SK-N-MC (cell line): Measurements from ENCODE around the gene VPS37B.

Experiments
- DNase-seq: peaks from one replicate; pipeline ENCODE4 v3.0.0-alpha.2; 2011; ENCODE audit warnings: low read depth, low spot score
- H3K27ac ChIP-seq: fragments of 200-600 bp; sonication (generic); 2 replicates; pipeline ENCODE4 v1.5.1; 2016; ENCODE audit warnings: mixed run types
- H3K36me3 ChIP-seq: fragments of 200-600 bp; sonication (generic); 2 replicates; pipeline ENCODE4 v1.6.1; 2017; ENCODE audit warnings: antibody characterized with exemption, low read length, mixed read lengths; ENCODE audit not compliant: insufficient read depth
- H3K4me3 ChIP-seq: fragments of 200-600 bp; sonication (generic); 2 replicates; pipeline ENCODE4 v1.5.1; 2016
- H3K9ac ChIP-seq: fragments of 200-600 bp; sonication (generic); 2 replicates; pipeline ENCODE4 v1.8.0; 2017; ENCODE audit warnings: mixed run types, mixed read lengths; ENCODE audit not compliant: insufficient read length
- H3K9me3 ChIP-seq: fragments of 200-600 bp; sonication (generic); 2 replicates; pipeline ENCODE4 v1.6.1; 2017; ENCODE audit warnings: low read depth, mild to moderate bottlenecking, antibody characterized with exemption, low read length, moderate library complexity, mixed read lengths
- EZH2 ChIP-seq: fragments of 200-600 bp; sonication (generic); IDR thresholded peaks from one replicate; pipeline ENCODE4 v1.6.1; 2017; ENCODE audit warnings: antibody characterized with exemption
- FOXP2 ChIP-seq: optimal IDR thresholded peaks from 2 replicates; pipeline ENCODE3; 2011; ENCODE audit warnings: mild to moderate bottlenecking, moderate library complexity; ENCODE audit not compliant: insufficient read depth; ENCODE audit errors: extremely low read length, control extremely low read depth
- POLR2AphosphoS5 ChIP-seq: IDR thresholded peaks from 2 replicates; pipeline ENCODE4 v1.6.1; 2012; ENCODE audit warnings: mild to moderate bottlenecking, low read depth, low read length, borderline replicate concordance

The VPS37B gene

DNA sequence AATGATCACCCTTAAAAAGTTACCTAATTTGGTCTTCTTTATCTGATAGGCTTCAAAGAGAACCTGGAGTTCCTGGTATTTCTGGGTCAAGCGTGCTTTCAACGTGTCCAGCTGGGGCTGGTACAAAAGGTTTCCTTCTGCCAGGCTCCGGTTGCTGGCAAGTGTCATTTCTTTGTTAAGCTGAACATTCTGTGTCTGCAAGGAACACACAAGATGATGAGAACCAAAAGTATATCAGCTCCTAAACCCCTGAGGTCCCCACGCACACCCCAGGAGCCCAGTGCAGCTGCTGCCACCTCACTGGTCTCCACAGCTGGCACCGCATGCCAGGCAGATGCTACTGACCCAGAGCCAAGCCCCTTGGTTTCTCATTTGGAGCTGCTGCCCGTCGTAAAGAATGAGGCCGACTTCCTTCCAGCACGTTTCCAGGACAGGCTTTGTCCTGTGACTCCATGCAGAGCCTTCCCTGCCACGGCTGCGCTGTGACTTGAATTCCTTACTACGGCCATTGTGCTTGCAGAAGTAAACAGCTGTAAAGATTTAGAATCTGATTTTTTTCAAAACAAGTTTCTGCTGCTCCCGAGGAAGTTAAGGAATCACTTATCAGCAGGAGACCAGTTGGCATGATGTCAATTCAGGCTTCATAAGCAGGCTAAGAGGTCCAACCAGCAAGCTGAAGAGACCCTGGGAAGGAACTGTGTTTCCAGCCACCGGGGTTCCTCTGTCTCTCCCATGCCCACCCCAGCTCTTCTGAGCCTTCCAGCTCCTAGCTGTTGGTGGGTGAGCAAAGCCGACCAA lies 24.9 kb downstream of the VPS37B start:
- Histone ChIP-seq H3K36me3 (peaks cover 42% of the 10 kb centered on the region), H3K9ac (peak overlapping the region; percentile 85), H3K9me3 (no peaks in the 10 kb centered on the region), H3K4me3 (peak overlapping the region; percentile 85), H3K27ac (peak overlapping the region; percentile 96)
- DNase-seq, result peak; percentile 70
- TF ChIP-seq FOXP2, result no peak
- TF ChIP-seq POLR2AphosphoS5, result no peak
- TF ChIP-seq EZH2, result no peak

DNA sequence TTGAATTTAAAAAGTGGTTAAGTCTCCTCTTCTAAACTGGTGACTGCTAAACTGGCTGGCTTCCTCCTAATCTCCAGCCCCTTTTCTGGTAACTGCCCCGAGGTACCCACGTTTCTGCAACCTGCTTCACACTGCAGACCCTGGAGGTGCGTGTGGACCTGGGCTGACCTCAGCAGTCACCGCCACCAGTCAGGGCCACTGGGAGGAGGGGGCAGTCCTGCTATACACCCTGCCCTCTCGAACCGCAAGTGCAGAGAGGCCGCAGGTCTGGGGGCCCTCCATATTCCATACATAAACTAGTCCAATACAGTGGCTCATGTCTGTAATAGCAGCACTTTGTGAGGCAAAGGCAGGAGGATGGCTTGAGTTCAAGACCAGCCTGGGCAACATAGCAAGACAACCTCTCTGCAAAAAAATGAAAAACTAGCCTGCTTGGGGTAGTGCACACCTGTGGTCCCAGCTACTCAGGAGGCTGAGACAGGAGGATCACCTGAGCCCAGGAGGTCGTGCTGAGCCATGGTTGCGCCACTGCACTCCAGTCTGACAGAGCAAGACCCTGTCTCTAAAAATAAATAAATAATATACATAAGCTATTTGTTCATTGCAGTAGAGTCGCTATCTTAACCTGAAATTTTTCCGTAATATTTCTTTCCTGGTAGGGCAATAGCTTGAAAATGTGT lies 25.6 kb downstream of the VPS37B start:
- DNase-seq, result no peak
- Histone ChIP-seq H3K9me3 (no peaks in the 10 kb centered on the region), H3K27ac (peak overlapping the region; percentile 96), H3K9ac (no peak overlapping the region), H3K4me3 (peak overlapping the region; percentile 85), H3K36me3 (peaks cover 42% of the 10 kb centered on the region)
- TF ChIP-seq FOXP2 (no peak), EZH2 (no peak), POLR2AphosphoS5 (no peak)

DNA sequence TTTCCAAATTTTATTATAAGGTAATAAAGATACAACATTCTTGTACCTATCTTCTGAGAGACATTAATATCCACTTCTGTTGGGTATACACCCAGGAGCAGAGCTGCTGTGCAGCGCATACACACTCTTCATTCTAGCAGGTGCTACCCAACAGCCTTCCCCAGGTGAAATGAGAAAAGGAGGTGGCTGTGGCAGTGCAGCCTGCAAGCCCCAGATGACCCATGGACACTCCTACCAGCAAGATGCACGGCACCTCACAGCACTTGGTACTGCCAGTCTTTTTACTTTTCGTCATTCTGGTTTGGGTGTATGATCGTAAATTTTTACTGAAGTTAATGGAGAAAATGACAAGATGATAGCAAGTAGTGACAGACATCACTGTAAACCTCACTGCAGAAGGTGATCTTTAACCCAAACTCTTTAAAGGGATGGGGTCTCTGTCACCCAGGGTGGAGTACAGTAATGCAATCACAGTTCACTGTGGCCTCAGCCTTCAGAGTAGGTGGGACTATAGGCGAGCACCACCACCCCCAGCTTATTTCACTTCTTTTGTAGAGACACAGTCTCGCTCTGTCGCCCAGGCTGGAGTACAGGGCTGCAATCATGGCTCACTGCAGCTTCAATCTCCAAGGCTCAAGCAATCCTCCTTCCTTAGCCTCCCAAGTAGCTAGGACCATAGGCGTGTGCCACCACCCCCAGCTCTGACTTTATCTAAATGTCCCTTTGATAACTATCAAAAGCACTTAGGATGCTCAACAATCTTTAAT lies 26.5 kb downstream of the VPS37B start:
- Histone ChIP-seq H3K36me3 (peaks cover 42% of the 10 kb centered on the region), H3K4me3 (no peak overlapping the region), H3K9me3 (no peaks in the 10 kb centered on the region), H3K27ac (no peak overlapping the region), H3K9ac (no peak overlapping the region)
- DNase-seq, result no peak
- TF ChIP-seq EZH2 (no peak), POLR2AphosphoS5 (no peak), FOXP2 (no peak)

DNA sequence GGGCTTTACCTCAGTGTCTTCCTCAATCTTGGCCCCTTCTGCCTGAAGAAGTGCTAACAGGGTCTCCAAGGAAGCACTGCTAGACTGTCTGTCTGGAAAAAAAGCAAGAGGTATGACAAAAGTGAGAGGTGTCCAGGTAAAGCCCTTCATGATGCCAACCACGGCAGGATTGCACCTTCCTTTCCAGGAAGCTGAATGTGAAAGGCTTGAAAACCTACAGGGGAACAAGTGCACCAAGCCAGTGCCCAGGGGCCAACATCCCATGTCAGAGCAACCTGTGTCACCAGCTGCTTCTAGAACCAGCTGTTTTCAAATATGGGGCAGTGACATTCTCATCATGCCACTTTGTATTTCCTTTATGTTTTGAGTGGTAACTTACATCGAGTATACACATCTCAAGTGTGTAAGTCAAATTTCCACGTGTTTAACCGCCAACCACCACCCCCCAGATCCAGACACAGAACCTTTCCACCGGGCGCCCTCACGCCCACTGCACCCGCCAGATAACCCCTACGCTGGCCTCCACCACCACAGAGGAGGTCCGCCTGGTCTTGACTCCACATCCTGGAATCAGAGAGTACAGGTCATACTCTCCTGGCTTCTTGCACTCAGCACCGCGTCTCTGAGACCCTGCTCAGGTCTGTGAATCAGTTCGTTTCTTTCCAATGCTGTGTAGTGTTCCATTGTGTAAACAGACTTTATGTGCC lies 27.3 kb downstream of the VPS37B start:
- TF ChIP-seq POLR2AphosphoS5 (no peak), FOXP2 (no peak), EZH2 (no peak)
- Histone ChIP-seq H3K36me3 (peaks cover 42% of the 10 kb centered on the region), H3K9ac (no peak overlapping the region), H3K9me3 (no peaks in the 10 kb centered on the region), H3K27ac (no peak overlapping the region), H3K4me3 (no peak overlapping the region)
- DNase-seq, result no peak

DNA sequence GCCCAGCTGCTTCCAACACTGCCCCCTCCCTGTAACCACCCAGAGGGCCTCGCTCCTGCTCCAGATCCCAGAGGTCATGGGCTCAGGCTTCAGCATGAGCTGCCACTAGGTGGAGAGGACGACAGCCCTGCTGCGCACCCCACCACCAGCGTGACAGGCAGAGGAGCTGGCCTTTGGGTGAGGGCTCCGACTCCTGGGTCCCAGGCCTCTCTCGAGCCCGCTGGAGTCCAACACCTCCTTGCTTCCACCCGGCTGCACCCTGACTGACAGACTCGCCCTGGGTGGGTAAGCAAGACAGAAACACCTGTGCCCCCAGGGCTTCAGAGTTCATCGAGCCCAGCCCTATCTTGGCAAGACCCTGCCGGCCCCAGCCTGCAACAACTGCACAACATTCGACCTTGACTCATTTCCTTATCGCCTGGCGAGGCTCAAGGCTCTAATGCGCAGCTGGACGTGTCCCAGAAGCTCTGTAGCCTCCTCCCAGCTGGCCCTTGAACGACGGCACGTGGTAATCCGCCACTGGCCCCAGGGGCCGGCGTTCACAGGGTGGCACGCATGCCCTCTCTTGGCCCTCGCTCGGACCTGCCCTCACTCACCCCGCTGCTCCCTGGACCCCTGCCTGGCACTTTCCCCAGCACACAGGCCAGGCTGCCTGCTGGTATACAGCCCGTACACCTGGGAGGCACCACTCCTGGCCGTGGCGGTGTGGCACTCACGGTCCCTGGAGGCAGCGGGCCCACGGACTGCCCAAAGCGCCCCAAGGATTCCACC lies 28.0 kb downstream of the VPS37B start:
- TF ChIP-seq EZH2, result no peak
- TF ChIP-seq POLR2AphosphoS5, result no peak
- no peak for TF ChIP-seq FOXP2
- DNase-seq, result no peak
- no peaks in the 10 kb centered on the region for H3K9me3 ChIP-seq
- H3K27ac ChIP-seq, result no peak overlapping the region
- no peak overlapping the region for H3K4me3 ChIP-seq
- peaks cover 42% of the 10 kb centered on the region for H3K36me3 ChIP-seq
- no peak overlapping the region for H3K9ac ChIP-seq

DNA sequence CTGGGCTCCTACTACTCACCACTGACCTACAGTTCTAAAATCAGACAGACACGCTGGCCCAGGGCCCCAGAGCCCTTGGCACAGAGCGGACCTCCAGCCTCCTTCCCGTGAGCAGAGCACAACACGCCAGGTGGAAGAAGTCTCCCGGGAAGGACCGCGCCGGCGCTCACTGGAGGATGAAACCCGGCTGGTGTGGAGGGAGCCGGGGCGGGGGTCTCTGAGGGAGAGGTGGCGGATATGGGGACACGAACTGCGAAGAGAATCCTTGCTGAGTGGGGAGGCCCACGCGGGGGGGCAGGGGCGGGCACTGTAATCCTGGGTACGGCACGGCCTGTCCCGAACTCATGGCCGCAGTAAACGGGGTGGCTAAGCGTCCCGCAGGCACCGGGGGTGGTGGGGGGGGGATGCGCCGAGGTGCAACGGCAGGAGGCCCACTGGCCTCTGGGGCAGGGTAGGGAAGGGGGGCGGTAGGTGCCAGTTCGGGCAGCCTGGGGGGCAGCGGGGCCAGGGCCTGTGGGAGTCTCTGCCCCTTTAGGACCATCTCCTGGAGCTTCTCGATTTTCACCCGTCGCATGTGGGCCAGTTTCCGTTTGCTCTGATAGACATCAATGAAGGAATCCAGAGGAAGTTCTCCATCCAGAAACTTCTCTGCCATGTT lies 28.8 kb downstream of the VPS37B start:
- Histone ChIP-seq H3K36me3 (peaks cover 42% of the 10 kb centered on the region), H3K9me3 (no peaks in the 10 kb centered on the region), H3K27ac (no peak overlapping the region), H3K4me3 (no peak overlapping the region), H3K9ac (no peak overlapping the region)
- TF ChIP-seq EZH2 (no peak), POLR2AphosphoS5 (no peak), FOXP2 (no peak)
- DNase-seq, result no peak

DNA sequence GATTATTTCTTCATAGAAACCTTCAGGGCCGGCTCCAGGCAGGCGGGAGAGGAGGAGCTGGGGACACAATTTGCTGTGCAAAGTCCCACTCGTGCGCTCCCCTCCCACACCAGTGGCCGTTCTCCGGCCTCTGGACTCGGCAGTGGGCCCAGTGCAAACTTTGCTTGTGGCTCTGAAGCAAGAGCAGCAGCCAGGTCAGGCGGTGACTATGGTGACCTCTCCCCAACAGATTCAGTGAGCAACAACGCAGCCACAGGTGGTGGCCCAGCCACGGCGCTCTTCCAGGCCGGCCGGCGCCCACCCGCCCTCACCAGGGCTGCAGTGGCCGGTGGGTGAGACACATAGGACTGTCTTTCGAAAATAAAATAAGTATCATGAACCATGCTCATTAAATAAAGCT lies 29.5 kb downstream of the VPS37B start:
- Histone ChIP-seq H3K9me3 (no peaks in the 10 kb centered on the region), H3K4me3 (no peak overlapping the region), H3K36me3 (peaks cover 42% of the 10 kb centered on the region), H3K9ac (no peak overlapping the region), H3K27ac (no peak overlapping the region)
- no peak for DNase-seq
- TF ChIP-seq FOXP2 (no peak), POLR2AphosphoS5 (no peak), EZH2 (no peak)
